Neural progenitor cell (in vitro differentiated cells): Measurements from ENCODE around the gene MEIOSIN.

Experiments
- CTCF ChIP-seq: fragments of 200-600 bp; sonication (generic); IDR thresholded peaks from 2 replicates; pipeline ENCODE4 v1.5.1; 2017; ENCODE audit warnings: antibody characterized with exemption, mild to moderate bottlenecking
- EZH2 ChIP-seq: fragments of 200-600 bp; sonication (generic); IDR thresholded peaks from 2 replicates; pipeline ENCODE4 v1.6.1; 2017; ENCODE audit warnings: antibody characterized with exemption, mild to moderate bottlenecking, moderate library complexity
- EZH2phosphoT487 ChIP-seq: fragments of 200-600 bp; sonication (generic); IDR thresholded peaks from 2 replicates; pipeline ENCODE4 v1.6.1; 2017; ENCODE audit warnings: antibody characterized with exemption

GRCh38 chr19:45772130-45772840, 39.0 kb downstream of the MEIOSIN start:
- TF ChIP-seq CTCF (no peak), EZH2 (no peak), EZH2phosphoT487 (no peak)
